Measurements from ENCODE around the gene AFG1L. TPM values are rescaled to one million over a fixed set of nuclear protein-coding genes. Genes with fewer than 3 reads are reported as not detected.
"Not testable (repeated sequence)": the region's sequence is repeated elsewhere in the genome, so short reads cannot be mapped to it uniquely, and the experiment has no call there.

The AFG1L gene
- polyA plus RNA-seq, 2 donors, result 1.8 to 2.0 TPM

DNA sequence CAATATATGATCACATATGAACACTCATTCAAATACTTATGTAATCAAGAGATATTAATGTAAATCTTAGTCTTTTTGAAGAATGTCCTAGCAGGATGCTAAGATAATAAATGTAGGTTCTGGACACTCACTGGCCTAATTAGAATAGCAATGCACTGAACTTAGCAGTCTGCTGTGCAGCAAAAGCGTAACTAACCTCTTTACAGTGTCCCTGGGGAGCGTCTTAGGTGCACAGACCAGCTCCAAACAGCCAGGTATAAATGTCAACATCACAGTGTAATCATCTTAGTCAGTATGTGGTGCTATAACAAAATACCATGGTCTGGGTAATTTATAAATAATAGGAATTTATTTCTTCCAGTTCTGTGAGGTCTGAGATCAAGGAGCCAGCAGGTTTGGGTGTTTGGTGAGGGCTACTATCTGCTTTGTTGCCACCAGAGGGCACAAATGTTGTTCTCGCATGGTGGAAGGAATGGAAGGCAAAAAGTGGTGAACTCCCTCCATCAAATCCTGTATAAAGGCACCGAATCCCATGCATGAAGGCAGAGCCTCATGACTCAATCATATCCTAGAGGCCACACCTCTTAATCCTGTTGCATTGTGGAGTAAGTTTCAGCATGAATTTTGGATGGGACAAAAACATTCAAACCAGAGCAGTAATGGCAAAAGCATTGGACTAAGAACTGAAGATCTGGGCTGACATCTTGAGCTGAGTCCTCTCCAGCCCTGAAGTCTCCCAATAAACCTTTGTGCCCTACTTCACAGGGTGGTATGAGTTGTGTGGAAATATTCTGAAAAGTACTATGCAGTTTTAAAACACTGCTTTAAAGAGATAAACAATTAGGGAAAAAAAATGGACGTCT lies 224.1 kb downstream of the AFG1L start:
- no peaks in the 10 kb centered on the region for H3K27me3 ChIP-seq (ENCODE audit: control insufficient read depth in 1 of 2, insufficient read depth in 2 of 2, low read length in 2 of 2)
- no peak overlapping the region for H3K27ac ChIP-seq (ENCODE audit: low read depth in 2 of 2, low read length in 1 of 2)
- no peaks in the 10 kb centered on the region for H3K9me3 ChIP-seq (ENCODE audit: control insufficient read depth in 2 of 2, insufficient read depth in 1 of 2, low read depth in 1 of 2, low read length in 1 of 2)
- H3K4me3 ChIP-seq (ENCODE audit: low read depth in 1 of 2, low read length in 2 of 2), result no peak overlapping the region
- no peaks in the 10 kb centered on the region for H3K4me1 ChIP-seq (ENCODE audit: control insufficient read depth in 2 of 2, insufficient read depth in 2 of 2, low read length in 1 of 2)
- peaks cover 0 to 2% of the 10 kb centered on the region in 2 donors for H3K36me3 ChIP-seq (ENCODE audit: control insufficient read depth in 2 of 2, insufficient read depth in 2 of 2, low read length in 1 of 2)
- 78 to 79% methylated on average over 5 of the region's 5 CpGs for WGBS, 2 donors

DNA sequence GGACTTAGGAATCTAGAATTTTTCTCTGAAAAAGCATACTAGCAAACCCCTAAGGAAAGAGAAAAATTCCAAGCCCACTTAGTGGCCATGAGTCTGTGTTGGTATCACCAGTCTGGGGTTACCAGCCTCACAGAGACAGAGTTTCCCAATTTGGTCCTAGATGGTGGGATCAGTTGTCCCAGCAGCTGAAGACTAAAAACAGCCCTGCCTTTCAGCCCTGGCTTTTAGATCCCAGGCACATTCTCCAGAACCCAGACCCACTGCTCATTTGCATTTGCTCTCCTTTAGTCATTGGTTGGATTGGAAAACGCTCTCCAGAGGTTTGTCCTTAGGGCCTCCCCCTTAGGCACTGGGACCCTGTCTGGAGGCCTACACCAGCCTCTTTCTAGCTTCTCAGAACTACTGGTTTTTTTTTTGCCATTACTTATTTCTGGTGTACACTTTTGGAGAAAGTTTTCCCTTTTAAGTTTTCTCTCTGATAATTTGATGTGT lies 226.8 kb downstream of the AFG1L start:
- H3K4me1 ChIP-seq (ENCODE audit: control insufficient read depth in 2 of 2, insufficient read depth in 2 of 2, low read length in 1 of 2), result no peaks in the 10 kb centered on the region

DNA sequence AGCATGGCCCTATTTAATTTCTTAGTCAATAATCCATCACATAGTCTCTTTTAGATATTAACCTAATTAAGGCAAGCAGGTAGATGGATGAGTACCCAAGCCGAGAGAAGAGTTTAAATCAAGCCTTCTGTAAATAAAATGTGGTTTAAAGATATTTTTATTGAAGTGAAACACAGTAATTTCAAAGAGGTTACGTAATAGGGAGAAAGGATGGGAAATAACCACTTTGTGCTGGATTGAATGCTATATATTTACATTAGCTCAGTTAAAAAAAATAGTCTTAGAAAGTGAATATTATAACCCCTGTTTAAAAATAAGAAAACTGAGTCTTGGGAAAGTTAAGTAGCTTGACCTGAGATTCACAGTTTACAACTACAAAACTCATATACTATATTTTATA lies 228.8 kb downstream of the AFG1L start:
- Histone ChIP-seq H3K27ac (ENCODE audit: low read depth in 2 of 2, low read length in 1 of 2) (no peak overlapping the region), H3K4me1 (ENCODE audit: control insufficient read depth in 2 of 2, insufficient read depth in 2 of 2, low read length in 1 of 2) (no peaks in the 10 kb centered on the region), H3K4me3 (ENCODE audit: low read depth in 1 of 2, low read length in 2 of 2) (no peak overlapping the region), H3K36me3 (ENCODE audit: control insufficient read depth in 2 of 2, insufficient read depth in 2 of 2, low read length in 1 of 2) (peaks cover 0 to 2% of the 10 kb centered on the region in 2 donors), H3K9me3 (ENCODE audit: control insufficient read depth in 2 of 2, insufficient read depth in 1 of 2, low read depth in 1 of 2, low read length in 1 of 2) (no peaks in the 10 kb centered on the region), H3K27me3 (ENCODE audit: control insufficient read depth in 1 of 2, insufficient read depth in 2 of 2, low read length in 2 of 2) (no peaks in the 10 kb centered on the region)
- 83 to 86% methylated on average over 2 of the region's 2 CpGs for WGBS, 2 donors

More for the DNA sequence above, 226.8 kb downstream of the AFG1L start:
- Histone ChIP-seq H3K27me3 (ENCODE audit: control insufficient read depth in 1 of 2, insufficient read depth in 2 of 2, low read length in 2 of 2) (no peaks in the 10 kb centered on the region), H3K4me3 (ENCODE audit: low read depth in 1 of 2, low read length in 2 of 2) (no peak overlapping the region), H3K9me3 (ENCODE audit: control insufficient read depth in 2 of 2, insufficient read depth in 1 of 2, low read depth in 1 of 2, low read length in 1 of 2) (no peaks in the 10 kb centered on the region), H3K36me3 (ENCODE audit: control insufficient read depth in 2 of 2, insufficient read depth in 2 of 2, low read length in 1 of 2) (peaks cover 0 to 2% of the 10 kb centered on the region in 2 donors), H3K27ac (ENCODE audit: low read depth in 2 of 2, low read length in 1 of 2) (no peak overlapping the region)
- WGBS, 2 donors, result 91 to 96% methylated on average over 1 of the region's 1 CpG

DNA sequence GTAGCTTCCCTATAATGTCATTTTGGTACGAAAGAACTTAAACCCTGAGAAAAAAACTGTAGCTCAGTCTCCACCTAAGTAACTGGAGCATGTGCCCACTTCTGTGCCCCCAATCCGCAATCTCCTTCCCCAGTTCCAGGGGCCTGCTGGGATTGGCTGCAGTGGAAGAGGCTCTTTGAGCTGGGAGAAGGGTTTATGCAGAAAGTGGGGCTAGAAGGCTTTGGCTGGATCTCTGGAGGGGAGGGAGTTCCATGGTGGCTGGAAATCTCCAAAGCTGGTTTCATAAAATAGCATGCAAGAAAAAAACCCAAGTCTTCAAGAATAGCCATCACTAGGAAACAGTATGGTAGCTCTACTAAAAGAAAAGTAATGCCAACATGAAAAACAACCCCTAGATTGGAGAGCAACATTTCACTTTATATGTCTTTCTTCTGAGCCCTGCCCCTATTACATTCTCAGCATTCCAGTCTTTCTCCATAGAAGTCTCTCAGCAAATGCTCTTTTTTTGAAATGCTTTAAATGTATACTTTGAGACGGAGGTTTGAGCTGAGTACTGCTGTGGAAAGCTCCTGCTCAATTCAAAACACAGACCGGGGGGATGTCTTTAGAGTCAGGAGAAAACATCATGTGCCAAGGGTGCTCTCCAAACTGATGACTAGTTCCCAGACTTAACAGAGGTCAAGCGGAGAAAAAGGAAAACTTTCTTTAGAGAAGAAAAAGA lies 229.8 kb downstream of the AFG1L start:
- H3K27me3 ChIP-seq (ENCODE audit: control insufficient read depth in 1 of 2, insufficient read depth in 2 of 2, low read length in 2 of 2), result no peaks in the 10 kb centered on the region
- 84% methylated on average over 5 of the region's 5 CpGs for WGBS, 2 donors
- H3K36me3 ChIP-seq (ENCODE audit: control insufficient read depth in 2 of 2, insufficient read depth in 2 of 2, low read length in 1 of 2), result peaks cover 0 to 2% of the 10 kb centered on the region in 2 donors
- no peaks in the 10 kb centered on the region for H3K9me3 ChIP-seq (ENCODE audit: control insufficient read depth in 2 of 2, insufficient read depth in 1 of 2, low read depth in 1 of 2, low read length in 1 of 2)
- no peak overlapping the region for H3K4me3 ChIP-seq (ENCODE audit: low read depth in 1 of 2, low read length in 2 of 2)
- no peak overlapping the region for H3K27ac ChIP-seq (ENCODE audit: low read depth in 2 of 2, low read length in 1 of 2)
- H3K4me1 ChIP-seq (ENCODE audit: control insufficient read depth in 2 of 2, insufficient read depth in 2 of 2, low read length in 1 of 2), result no peaks in the 10 kb centered on the region

DNA sequence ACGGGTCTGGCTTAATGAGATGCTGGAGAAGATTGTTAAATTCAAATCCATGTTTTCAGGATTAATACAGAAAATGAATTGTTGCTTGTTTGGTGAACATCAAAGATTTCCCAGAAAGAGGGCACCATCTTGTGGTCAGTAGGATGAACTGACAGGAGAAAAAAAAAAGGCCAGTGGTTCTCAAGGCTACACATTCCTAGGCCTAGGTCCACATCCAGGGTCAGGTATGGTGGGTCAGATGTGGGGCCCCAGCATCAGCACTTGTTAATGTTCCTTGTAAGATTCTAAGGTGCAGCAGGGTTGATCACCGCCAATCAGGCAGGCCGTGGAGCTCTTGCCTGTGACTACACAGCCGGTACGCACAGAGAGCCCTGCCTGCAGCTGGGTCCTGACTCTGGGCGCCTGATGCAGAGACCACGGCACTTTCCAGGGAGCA lies 231.9 kb downstream of the AFG1L start:
- 76 to 77% methylated on average over 7 of the region's 7 CpGs for WGBS, 2 donors
- H3K4me1 ChIP-seq (ENCODE audit: control insufficient read depth in 2 of 2, insufficient read depth in 2 of 2, low read length in 1 of 2), result no peaks in the 10 kb centered on the region
- peaks cover 0 to 2% of the 10 kb centered on the region in 2 donors for H3K36me3 ChIP-seq (ENCODE audit: control insufficient read depth in 2 of 2, insufficient read depth in 2 of 2, low read length in 1 of 2)
- H3K9me3 ChIP-seq (ENCODE audit: control insufficient read depth in 2 of 2, insufficient read depth in 1 of 2, low read depth in 1 of 2, low read length in 1 of 2), result no peaks in the 10 kb centered on the region
- H3K4me3 ChIP-seq (ENCODE audit: low read depth in 1 of 2, low read length in 2 of 2), result no peak overlapping the region
- no peak overlapping the region for H3K27ac ChIP-seq (ENCODE audit: low read depth in 2 of 2, low read length in 1 of 2)
- no peaks in the 10 kb centered on the region for H3K27me3 ChIP-seq (ENCODE audit: control insufficient read depth in 1 of 2, insufficient read depth in 2 of 2, low read length in 2 of 2)

DNA sequence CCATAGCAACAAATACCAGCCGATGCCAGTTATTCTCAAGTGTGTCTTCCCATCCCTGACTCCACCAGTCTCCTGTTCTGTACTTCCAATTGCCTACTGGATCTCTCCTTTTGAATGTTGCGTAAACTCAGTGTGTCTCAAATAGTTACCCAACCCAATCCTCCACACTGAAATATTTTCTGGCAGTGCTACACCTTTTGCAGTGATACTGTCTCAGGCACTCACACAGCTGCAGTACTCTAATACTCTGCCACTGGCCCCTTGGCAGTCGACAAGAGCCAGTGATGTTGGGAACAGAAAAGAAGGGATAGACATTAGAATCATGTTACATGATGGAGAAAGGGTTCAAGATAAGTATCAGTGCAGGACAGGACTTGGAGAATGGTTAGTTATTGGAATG lies 234.0 kb downstream of the AFG1L start:
- Histone ChIP-seq H3K36me3 (ENCODE audit: control insufficient read depth in 2 of 2, insufficient read depth in 2 of 2, low read length in 1 of 2) (no peaks in the 10 kb centered on the region), H3K9me3 (ENCODE audit: control insufficient read depth in 2 of 2, insufficient read depth in 1 of 2, low read depth in 1 of 2, low read length in 1 of 2) (no peaks in the 10 kb centered on the region), H3K27me3 (ENCODE audit: control insufficient read depth in 1 of 2, insufficient read depth in 2 of 2, low read length in 2 of 2) (no peaks in the 10 kb centered on the region), H3K27ac (ENCODE audit: low read depth in 2 of 2, low read length in 1 of 2) (no peak overlapping the region), H3K4me3 (ENCODE audit: low read depth in 1 of 2, low read length in 2 of 2) (no peak overlapping the region), H3K4me1 (ENCODE audit: control insufficient read depth in 2 of 2, insufficient read depth in 2 of 2, low read length in 1 of 2) (no peaks in the 10 kb centered on the region)
- WGBS, 2 donors, result 74 to 80% methylated on average over 3 of the region's 3 CpGs

DNA sequence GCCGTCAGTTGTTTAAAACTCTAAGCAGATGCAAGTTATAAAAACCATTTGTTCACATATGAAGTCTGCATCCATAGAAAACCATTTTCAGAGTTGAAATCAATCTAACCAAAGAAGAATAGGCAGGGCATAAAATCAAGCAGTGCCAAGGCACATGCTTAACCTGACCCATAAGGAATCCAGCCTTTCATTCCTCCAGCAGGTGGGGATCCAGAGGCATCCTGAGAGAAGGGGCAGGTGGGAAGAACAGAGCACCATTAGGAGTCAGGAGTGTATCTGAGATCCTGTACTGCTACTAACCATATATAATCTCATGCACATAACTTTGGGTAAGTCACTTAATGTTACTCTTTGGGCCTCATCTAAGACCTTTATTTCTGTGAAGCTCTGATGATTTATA lies 236.5 kb downstream of the AFG1L start:
- Histone ChIP-seq H3K4me1 (ENCODE audit: control insufficient read depth in 2 of 2, insufficient read depth in 2 of 2, low read length in 1 of 2) (no peaks in the 10 kb centered on the region), H3K27me3 (ENCODE audit: control insufficient read depth in 1 of 2, insufficient read depth in 2 of 2, low read length in 2 of 2) (no peaks in the 10 kb centered on the region), H3K36me3 (ENCODE audit: control insufficient read depth in 2 of 2, insufficient read depth in 2 of 2, low read length in 1 of 2) (no peaks in the 10 kb centered on the region), H3K9me3 (ENCODE audit: control insufficient read depth in 2 of 2, insufficient read depth in 1 of 2, low read depth in 1 of 2, low read length in 1 of 2) (no peaks in the 10 kb centered on the region), H3K4me3 (ENCODE audit: low read depth in 1 of 2, low read length in 2 of 2) (no peak overlapping the region), H3K27ac (ENCODE audit: low read depth in 2 of 2, low read length in 1 of 2) (no peak overlapping the region)
- WGBS, 2 donors, result 77 to 83% methylated on average over 1 of the region's 1 CpG

DNA sequence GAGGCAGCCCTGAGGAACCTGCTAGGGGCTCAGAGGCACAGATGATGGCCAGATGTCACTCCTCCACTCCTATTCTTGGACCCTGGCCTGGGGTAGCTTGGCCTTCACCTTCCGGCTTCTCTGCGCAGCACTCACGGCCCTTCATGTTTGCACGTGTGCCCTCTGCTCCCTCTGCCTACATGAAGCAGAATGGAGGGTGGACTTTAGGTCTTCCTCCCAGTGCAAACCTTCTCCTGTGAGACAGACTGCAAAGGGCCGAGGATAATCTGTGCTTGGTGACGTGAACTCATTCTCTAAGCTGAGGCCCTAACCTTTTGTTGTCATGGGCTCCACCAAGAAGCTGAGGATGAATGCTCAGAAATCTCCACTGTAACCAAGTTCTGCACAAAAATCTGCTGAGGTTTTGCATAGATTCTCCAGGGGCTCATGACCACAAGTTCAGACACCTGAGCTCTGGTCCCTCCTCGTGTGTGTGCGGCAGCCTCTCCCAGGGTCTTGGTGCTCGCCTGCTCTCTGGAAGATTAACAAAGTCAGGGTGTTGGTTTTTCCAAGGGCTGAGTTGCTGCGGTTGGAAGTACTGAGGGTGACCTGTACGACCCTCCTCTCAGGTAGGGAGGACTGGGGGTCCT lies 240.4 kb downstream of the AFG1L start:
- Histone ChIP-seq H3K4me1 (ENCODE audit: control insufficient read depth in 2 of 2, insufficient read depth in 2 of 2, low read length in 1 of 2) (no peaks in the 10 kb centered on the region), H3K27me3 (ENCODE audit: control insufficient read depth in 1 of 2, insufficient read depth in 2 of 2, low read length in 2 of 2) (no peaks in the 10 kb centered on the region)

DNA sequence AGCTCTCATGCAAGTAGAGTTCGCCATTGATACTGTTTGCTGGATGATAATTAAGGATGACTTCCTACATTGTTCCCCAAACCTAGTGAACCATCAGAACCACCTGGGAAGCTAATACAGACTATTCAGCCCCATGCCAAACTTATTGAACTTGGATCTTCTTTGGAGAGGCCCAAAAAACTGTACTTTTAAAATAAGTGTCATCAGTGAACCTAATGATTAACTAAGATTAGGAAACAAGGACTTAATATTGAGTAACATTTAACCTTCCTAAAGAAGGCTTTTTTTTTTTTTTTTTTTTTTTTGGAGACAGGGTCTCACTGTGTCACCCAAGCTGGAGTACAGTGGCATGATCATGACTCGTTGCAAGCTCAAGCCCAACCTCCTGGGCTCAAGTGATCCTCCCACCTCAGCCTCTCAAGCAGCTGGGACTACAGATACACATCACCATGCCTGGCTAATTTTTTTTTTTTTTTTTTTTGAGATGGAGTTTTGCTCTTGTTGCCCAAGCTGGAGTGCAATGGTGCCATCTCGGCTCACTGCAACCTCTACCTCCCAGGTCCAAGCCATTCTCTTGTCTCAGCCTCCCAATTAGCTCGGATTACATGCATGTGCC lies 241.2 kb downstream of the AFG1L start:
- not testable (repeated sequence) for H3K27me3 ChIP-seq (ENCODE audit: control insufficient read depth in 1 of 2, insufficient read depth in 2 of 2, low read length in 2 of 2); H3K4me3 ChIP-seq (ENCODE audit: low read depth in 1 of 2, low read length in 2 of 2); H3K4me1 ChIP-seq (ENCODE audit: control insufficient read depth in 2 of 2, insufficient read depth in 2 of 2, low read length in 1 of 2); H3K27ac ChIP-seq (ENCODE audit: low read depth in 2 of 2, low read length in 1 of 2); H3K9me3 ChIP-seq (ENCODE audit: control insufficient read depth in 2 of 2, insufficient read depth in 1 of 2, low read depth in 1 of 2, low read length in 1 of 2); H3K36me3 ChIP-seq (ENCODE audit: control insufficient read depth in 2 of 2, insufficient read depth in 2 of 2, low read length in 1 of 2)
- 77 to 88% methylated on average over 4 of the region's 4 CpGs for WGBS, 2 donors

More for the DNA sequence above, 240.4 kb downstream of the AFG1L start:
- no peak overlapping the region for H3K27ac ChIP-seq (ENCODE audit: low read depth in 2 of 2, low read length in 1 of 2)
- H3K9me3 ChIP-seq (ENCODE audit: control insufficient read depth in 2 of 2, insufficient read depth in 1 of 2, low read depth in 1 of 2, low read length in 1 of 2), result no peaks in the 10 kb centered on the region
- no peak overlapping the region for H3K4me3 ChIP-seq (ENCODE audit: low read depth in 1 of 2, low read length in 2 of 2)
- no peaks in the 10 kb centered on the region for H3K36me3 ChIP-seq (ENCODE audit: control insufficient read depth in 2 of 2, insufficient read depth in 2 of 2, low read length in 1 of 2)
- WGBS, 2 donors, result 91% methylated on average over 11 of the region's 11 CpGs
